PC-3 (cell line): Measurements from ENCODE around the gene DDIAS. TPM values are rescaled to one million over a fixed set of nuclear protein-coding genes. Genes with fewer than 3 reads are reported as not detected.

Experiments
- ATAC-seq: fragments of 200-7000 bp; cut with Tn5 transposase; 2 replicates; pipeline ENCODE4 v1.9.1; 2020; ENCODE audit warnings: mild to moderate bottlenecking, moderate library complexity
- BruUV-seq: library from RNA; stranded (reverse); fragments of 400-500 nt; replicated peaks from 2 replicates; lab custom pipeline; 2021; lab: Mats Ljungman, UMichigan
- CTCF ChIA-PET: fragments of 300-600 bp; sonication (Branson Sonifier 250); formaldehyde crosslinking; loops from one replicate; lab custom pipeline; 2022; ENCODE audit warnings: antibody characterized with exemption; lab: Charles Lee
- POLR2A ChIA-PET: fragments of 300-600 bp; sonication (Branson Sonifier 250); formaldehyde crosslinking; loops from one replicate; lab custom pipeline; 2022; ENCODE audit warnings: antibody characterized with exemption; ENCODE audit not compliant: unreplicated experiment; lab: Charles Lee
- DNase-seq: peaks from one replicate; pipeline ENCODE4 v3.0.0-alpha.2; 2015
- H2AFZ ChIP-seq: fragments of 300-600 bp; sonication (generic); 2 replicates; pipeline ENCODE4 v1.6.0; 2016; ENCODE audit warnings: antibody characterized with exemption, low read length
- H3F3A ChIP-seq: fragments of 300-600 bp; sonication (generic); one replicate; pipeline ENCODE4 v1.6.0; 2017; ENCODE audit warnings: antibody characterized with exemption, low read length, control low read depth, mild to moderate bottlenecking; ENCODE audit not compliant: unreplicated experiment
- H3K27ac ChIP-seq: fragments of 300-600 bp; sonication (generic); 2 replicates; pipeline ENCODE4 v1.5.1; 2016; ENCODE audit warnings: mild to moderate bottlenecking, low read length
- H3K27me3 ChIP-seq: fragments of 300-600 bp; sonication (generic); 2 replicates; pipeline ENCODE4 v1.6.1; 2016; ENCODE audit warnings: low read length, mixed read lengths
- H3K36me3 ChIP-seq: fragments of 300-600 bp; sonication (generic); 2 replicates; pipeline ENCODE4 v1.6.1; 2016; ENCODE audit warnings: low read depth, mixed run types, low read length, mixed read lengths
- H3K4me1 ChIP-seq: fragments of 300-600 bp; sonication (generic); 2 replicates; pipeline ENCODE4 v1.5.1; 2016; ENCODE audit warnings: low read length; ENCODE audit not compliant: insufficient read depth
- H3K4me2 ChIP-seq: fragments of 300-600 bp; sonication (generic); 2 replicates; pipeline ENCODE4 v1.6.0; 2016; ENCODE audit warnings: low read length
- H3K4me3 ChIP-seq: fragments of 300-600 bp; sonication (generic); 2 replicates; pipeline ENCODE4 v1.5.1; 2016; ENCODE audit warnings: mild to moderate bottlenecking, low read length, mixed read lengths
- H3K79me2 ChIP-seq: fragments of 300-600 bp; sonication (generic); 2 replicates; pipeline ENCODE4 v1.6.1; 2017; ENCODE audit warnings: low read length, mixed read lengths
- H3K9ac ChIP-seq: fragments of 300-600 bp; sonication (generic); 2 replicates; pipeline ENCODE4 v1.6.0; 2016; ENCODE audit warnings: mild to moderate bottlenecking, low read length
- H3K9me2 ChIP-seq: fragments of 300-600 bp; sonication (generic); replicated peaks from 2 replicates; pipeline ENCODE4 v1.6.1; 2016; ENCODE audit warnings: mixed run types, low read length, mixed read lengths
- H3K9me3 ChIP-seq: fragments of 300-600 bp; sonication (generic); 2 replicates; pipeline ENCODE4 v1.6.1; 2016; ENCODE audit warnings: low read length, mixed read lengths
- H4K20me1 ChIP-seq: fragments of 300-600 bp; sonication (generic); 2 replicates; pipeline ENCODE4 v1.6.1; 2016; ENCODE audit warnings: low read length, mixed read lengths
- EZH2 ChIP-seq: fragments of 300-600 bp; sonication (generic); IDR thresholded peaks from one replicate; pipeline ENCODE4 v1.6.1; 2017; ENCODE audit warnings: antibody characterized with exemption, mild to moderate bottlenecking, low read length; ENCODE audit not compliant: unreplicated experiment
- EZH2phosphoT487 ChIP-seq: fragments of 300-600 bp; sonication (generic); IDR thresholded peaks from 2 replicates; pipeline ENCODE4 v1.6.1; 2018; ENCODE audit warnings: mild to moderate bottlenecking, antibody characterized with exemption, low read length, borderline replicate concordance
- intact Hi-C: fragments of 100-400 bp; cut with micrococcal nuclease; formaldehyde crosslinking; loops from 2 replicates; pipeline ENCODE4 v1.9.0; 2023
- total RNA-seq: library from RNA; depleted of rRNA; stranded (reverse); fragments of >200 nt; gene quantifications from 2 replicates; pipeline ENCODE4 v1.2.3, GENCODE V29; 2014
- TF ChIP-seq, protein P1 (sequence below): fragments of 300-600 bp; sonication (generic); conservative IDR thresholded peaks from 2 replicates; pipeline ENCODE4 v1.5.1; 2017; ENCODE audit warnings: antibody characterized with exemption, low read depth, mild to moderate bottlenecking, low read length

The DDIAS gene
- total RNA-seq, 1 experiment from 2014 or later, result 24.9 TPM

DNA sequence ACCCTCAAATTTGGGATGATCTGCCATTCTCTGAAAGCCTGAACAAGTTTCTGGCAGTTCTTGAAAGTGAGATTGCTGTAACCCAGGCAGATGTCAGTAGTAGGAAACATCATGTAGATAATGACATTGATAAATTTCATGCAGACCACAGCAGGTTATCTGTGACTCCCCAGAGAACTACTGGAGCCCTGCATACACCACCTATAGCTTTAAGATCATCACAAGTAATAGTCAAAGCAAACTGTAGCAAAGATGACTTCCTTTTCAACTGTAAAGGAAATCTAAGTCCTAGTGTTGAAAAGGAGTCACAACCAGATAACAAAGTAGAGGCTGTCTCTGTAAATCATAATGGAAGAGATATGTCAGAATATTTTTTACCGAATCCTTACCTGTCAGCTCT, 31.0 kb downstream of the DDIAS start:
- Histone ChIP-seq H3K9ac (no peak overlapping the region), H2AFZ (no peak overlapping the region), H3K4me1 (peaks cover 11% of the 10 kb centered on the region), H3K9me3 (no peaks in the 10 kb centered on the region), H4K20me1 (no peaks in the 10 kb centered on the region), H3K79me2 (no peaks in the 10 kb centered on the region), H3K27ac (no peak overlapping the region), H3K36me3 (peaks cover 48% of the 10 kb centered on the region), H3F3A (no peaks in the 10 kb centered on the region), H3K4me3 (no peak overlapping the region), H3K9me2 (no peaks in the 10 kb centered on the region), H3K27me3 (no peaks in the 10 kb centered on the region), H3K4me2 (no peak overlapping the region)
- CTCF ChIA-PET, result no interaction called here
- no peak for DNase-seq
- intact Hi-C loops, result no loop called here
- TF ChIP-seq EZH2 (no peak), EZH2phosphoT487 (no peak)
- TF ChIP-seq, protein P1, sequence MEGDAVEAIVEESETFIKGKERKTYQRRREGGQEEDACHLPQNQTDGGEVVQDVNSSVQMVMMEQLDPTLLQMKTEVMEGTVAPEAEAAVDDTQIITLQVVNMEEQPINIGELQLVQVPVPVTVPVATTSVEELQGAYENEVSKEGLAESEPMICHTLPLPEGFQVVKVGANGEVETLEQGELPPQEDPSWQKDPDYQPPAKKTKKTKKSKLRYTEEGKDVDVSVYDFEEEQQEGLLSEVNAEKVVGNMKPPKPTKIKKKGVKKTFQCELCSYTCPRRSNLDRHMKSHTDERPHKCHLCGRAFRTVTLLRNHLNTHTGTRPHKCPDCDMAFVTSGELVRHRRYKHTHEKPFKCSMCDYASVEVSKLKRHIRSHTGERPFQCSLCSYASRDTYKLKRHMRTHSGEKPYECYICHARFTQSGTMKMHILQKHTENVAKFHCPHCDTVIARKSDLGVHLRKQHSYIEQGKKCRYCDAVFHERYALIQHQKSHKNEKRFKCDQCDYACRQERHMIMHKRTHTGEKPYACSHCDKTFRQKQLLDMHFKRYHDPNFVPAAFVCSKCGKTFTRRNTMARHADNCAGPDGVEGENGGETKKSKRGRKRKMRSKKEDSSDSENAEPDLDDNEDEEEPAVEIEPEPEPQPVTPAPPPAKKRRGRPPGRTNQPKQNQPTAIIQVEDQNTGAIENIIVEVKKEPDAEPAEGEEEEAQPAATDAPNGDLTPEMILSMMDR, result no peak
- no peak for ATAC-seq
- BruUV-seq, result no TSS peak
- POLR2A ChIA-PET, result no interaction called here

DNA sequence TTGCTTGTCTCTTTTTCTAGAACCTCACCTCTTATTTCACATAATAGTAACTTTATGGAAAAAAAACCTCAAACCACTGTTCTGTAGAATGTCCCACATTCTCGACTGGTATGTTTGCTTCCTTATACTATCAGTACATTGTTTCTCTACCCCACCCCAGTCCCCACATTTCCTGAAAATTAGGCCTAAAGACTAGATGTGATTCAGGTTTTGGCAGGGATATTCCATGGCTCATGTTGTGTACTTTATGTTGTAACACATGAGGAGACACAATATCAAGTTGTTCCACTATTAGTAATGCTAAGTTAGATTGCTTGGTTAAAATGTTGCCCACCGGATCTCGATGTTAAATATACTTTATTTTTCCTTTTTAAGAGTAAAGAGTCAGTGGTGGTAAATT, 34.7 kb downstream of the DDIAS start:
- Histone ChIP-seq H3F3A (no peaks in the 10 kb centered on the region), H3K36me3 (peaks cover 39% of the 10 kb centered on the region), H3K27me3 (no peaks in the 10 kb centered on the region), H3K4me3 (no peak overlapping the region), H3K9me3 (no peaks in the 10 kb centered on the region), H3K27ac (peak overlapping the region; percentile 8), H3K79me2 (no peaks in the 10 kb centered on the region), H4K20me1 (no peaks in the 10 kb centered on the region), H3K4me2 (peak overlapping the region; percentile 1), H3K9me2 (no peaks in the 10 kb centered on the region), H3K9ac (no peak overlapping the region), H3K4me1 (peaks cover 11% of the 10 kb centered on the region), H2AFZ (no peak overlapping the region)
- ChIA-PET CTCF (no interaction called here), POLR2A (no interaction called here)
- no TSS peak for BruUV-seq
- ATAC-seq (peak; percentile 84), DNase-seq (peak; percentile 86)
- TF ChIP-seq, protein P1, result no peak
- TF ChIP-seq EZH2 (no peak), EZH2phosphoT487 (no peak)
- intact Hi-C loops, result no loop called here

DNA sequence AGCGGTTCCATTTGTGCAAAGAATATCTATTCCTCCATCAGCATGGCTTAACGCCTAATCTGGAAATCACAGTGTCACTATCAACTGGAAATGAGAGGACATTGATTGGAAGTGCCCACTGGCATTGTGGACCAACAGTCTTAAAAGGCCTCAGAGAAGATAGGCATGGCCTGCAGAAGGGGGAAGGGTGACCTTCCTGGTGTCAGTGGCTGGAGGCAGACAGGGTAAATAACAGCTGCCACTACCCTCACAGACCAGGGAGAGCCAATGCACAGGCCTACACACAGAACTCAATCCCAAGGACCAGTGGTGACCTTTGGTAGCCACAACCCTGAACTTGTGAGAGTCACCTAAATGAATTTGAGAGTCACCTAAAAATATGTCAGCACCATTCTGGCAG, 36.0 kb downstream of the DDIAS start:
- H3K9me3 ChIP-seq, result no peaks in the 10 kb centered on the region
- H3K4me1 ChIP-seq, result peaks cover 11% of the 10 kb centered on the region
- no peaks in the 10 kb centered on the region for H3F3A ChIP-seq
- no peaks in the 10 kb centered on the region for H4K20me1 ChIP-seq
- no peak overlapping the region for H3K9ac ChIP-seq
- DNase-seq (no peak), ATAC-seq (no peak)
- H3K36me3 ChIP-seq, result peaks cover 26% of the 10 kb centered on the region
- H3K79me2 ChIP-seq, result no peaks in the 10 kb centered on the region
- ChIA-PET CTCF (no interaction called here), POLR2A (no interaction called here)
- H3K4me3 ChIP-seq, result no peak overlapping the region
- intact Hi-C loops, result no loop called here
- H3K4me2 ChIP-seq, result no peak overlapping the region
- H3K9me2 ChIP-seq, result no peaks in the 10 kb centered on the region
- TF ChIP-seq EZH2 (no peak), EZH2phosphoT487 (no peak)
- TF ChIP-seq, protein P1, result no peak
- H2AFZ ChIP-seq, result no peak overlapping the region
- no peak overlapping the region for H3K27ac ChIP-seq
- no peaks in the 10 kb centered on the region for H3K27me3 ChIP-seq
- no TSS peak for BruUV-seq
